ENCODE measurements around the gene POLH. TPM values are rescaled to one million over a fixed set of nuclear protein-coding genes. Genes with fewer than 3 reads are reported as not detected.
A peak's percentile ranks its signal among the peaks of the same experiment; 100 is the strongest.

POLH gene
- total and polyA plus RNA-seq, 9 of the 15 experiments (the other 6 are each of a cell fraction or from before 2014, with no cell fraction given): 5.8 to 31.6 (median 20.6) TPM

GRCh38 chr6:43635387-43636307, 59.7 kb downstream of the POLH start, which contains the start of gene MAD2L1BP (continued):
- TF ChIP-seq RNF219 (CRISPR knock-in tag; IDR thresholded peaks at IDR 0.05): no peak
- no peak for TF ChIP-seq TFAM (CRISPR knock-in tag; conservative IDR thresholded peaks at IDR 0.05)
- no peak for TF ChIP-seq ZNF274 (IDR thresholded peaks at IDR 0.05; ENCODE audit: borderline replicate concordance, low read depth, low read length)
- peak; percentile 64 for TF ChIP-seq NFIC (IDR thresholded peaks at IDR 0.05)
- TF ChIP-seq, protein P1, sequence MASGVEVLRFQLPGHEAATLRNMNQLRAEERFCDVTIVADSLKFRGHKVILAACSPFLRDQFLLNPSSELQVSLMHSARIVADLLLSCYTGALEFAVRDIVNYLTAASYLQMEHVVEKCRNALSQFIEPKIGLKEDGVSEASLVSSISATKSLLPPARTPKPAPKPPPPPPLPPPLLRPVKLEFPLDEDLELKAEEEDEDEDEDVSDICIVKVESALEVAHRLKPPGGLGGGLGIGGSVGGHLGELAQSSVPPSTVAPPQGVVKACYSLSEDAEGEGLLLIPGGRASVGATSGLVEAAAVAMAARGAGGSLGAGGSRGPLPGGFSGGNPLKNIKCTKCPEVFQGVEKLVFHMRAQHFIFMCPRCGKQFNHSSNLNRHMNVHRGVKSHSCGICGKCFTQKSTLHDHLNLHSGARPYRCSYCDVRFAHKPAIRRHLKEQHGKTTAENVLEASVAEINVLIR (CRISPR knock-in tag; IDR thresholded peaks at IDR 0.05): peak; percentile 24; the same call in 1 of the 2 replicates
- peak; percentile 98 for TF ChIP-seq CBFB (CRISPR knock-in tag; IDR thresholded peaks at IDR 0.05)
- TF ChIP-seq SIRT6 (IDR thresholded peaks at IDR 0.05; ENCODE audit: low read depth, low read length): no peak
- no peak for TF ChIP-seq CGGBP1 (CRISPR knock-in tag; IDR thresholded peaks at IDR 0.05)
- TF ChIP-seq, protein P2, sequence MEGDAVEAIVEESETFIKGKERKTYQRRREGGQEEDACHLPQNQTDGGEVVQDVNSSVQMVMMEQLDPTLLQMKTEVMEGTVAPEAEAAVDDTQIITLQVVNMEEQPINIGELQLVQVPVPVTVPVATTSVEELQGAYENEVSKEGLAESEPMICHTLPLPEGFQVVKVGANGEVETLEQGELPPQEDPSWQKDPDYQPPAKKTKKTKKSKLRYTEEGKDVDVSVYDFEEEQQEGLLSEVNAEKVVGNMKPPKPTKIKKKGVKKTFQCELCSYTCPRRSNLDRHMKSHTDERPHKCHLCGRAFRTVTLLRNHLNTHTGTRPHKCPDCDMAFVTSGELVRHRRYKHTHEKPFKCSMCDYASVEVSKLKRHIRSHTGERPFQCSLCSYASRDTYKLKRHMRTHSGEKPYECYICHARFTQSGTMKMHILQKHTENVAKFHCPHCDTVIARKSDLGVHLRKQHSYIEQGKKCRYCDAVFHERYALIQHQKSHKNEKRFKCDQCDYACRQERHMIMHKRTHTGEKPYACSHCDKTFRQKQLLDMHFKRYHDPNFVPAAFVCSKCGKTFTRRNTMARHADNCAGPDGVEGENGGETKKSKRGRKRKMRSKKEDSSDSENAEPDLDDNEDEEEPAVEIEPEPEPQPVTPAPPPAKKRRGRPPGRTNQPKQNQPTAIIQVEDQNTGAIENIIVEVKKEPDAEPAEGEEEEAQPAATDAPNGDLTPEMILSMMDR (IDR thresholded peaks at IDR 0.05 in 2 of 3, conservative IDR thresholded peaks at IDR 0.05 in 1 of 3; ENCODE audit: insufficient read depth in 2 of 3, low read depth in 1 of 3, low read length in 3 of 3): peak in 1 of 3 experiments; percentile 29; a peak in 2 of 6 replicates
- peak; percentile 78 to 86; a peak in 3 of 4 replicates for TF ChIP-seq TBL1XR1 (IDR thresholded peaks at IDR 0.05; ENCODE audit: low read length in 2 of 2)
- peak; percentile 93; the same call in 1 of the 2 replicates for TF ChIP-seq NR1H2 (CRISPR knock-in tag; IDR thresholded peaks at IDR 0.05)
- peak; percentile 97 for TF ChIP-seq NFRKB (IDR thresholded peaks at IDR 0.05; ENCODE audit: low read depth)
- TF ChIP-seq EHMT2 (IDR thresholded peaks at IDR 0.05): peak; percentile 98
- peak; percentile 75 for TF ChIP-seq TAF7 (tag; IDR thresholded peaks at IDR 0.05)
- TF ChIP-seq ZBTB1 (CRISPR knock-in tag; IDR thresholded peaks at IDR 0.05; ENCODE audit: borderline replicate concordance, low read depth): no peak
- no peak for TF ChIP-seq ZNF444 (CRISPR knock-in tag; IDR thresholded peaks at IDR 0.05)
- TF ChIP-seq, protein P3, sequence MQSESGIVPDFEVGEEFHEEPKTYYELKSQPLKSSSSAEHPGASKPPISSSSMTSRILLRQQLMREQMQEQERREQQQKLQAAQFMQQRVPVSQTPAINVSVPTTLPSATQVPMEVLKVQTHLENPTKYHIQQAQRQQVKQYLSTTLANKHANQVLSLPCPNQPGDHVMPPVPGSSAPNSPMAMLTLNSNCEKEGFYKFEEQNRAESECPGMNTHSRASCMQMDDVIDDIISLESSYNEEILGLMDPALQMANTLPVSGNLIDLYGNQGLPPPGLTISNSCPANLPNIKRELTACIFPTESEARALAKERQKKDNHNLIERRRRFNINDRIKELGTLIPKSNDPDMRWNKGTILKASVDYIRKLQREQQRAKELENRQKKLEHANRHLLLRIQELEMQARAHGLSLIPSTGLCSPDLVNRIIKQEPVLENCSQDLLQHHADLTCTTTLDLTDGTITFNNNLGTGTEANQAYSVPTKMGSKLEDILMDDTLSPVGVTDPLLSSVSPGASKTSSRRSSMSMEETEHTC (IDR thresholded peaks at IDR 0.05): no peak
- TF ChIP-seq ZC3H8 (IDR thresholded peaks at IDR 0.05): no peak
